IMR-90 (cell line): Measurements from ENCODE around the gene CAMTA1. TPM values are rescaled to one million over a fixed set of nuclear protein-coding genes. Genes with fewer than 3 reads are reported as not detected.

Source experiments
- ATAC-seq: fragments of 200-7000 bp; cut with Tn5 transposase; 2 replicates; pipeline ENCODE4 v1.9.1; 2020; ENCODE audit warnings: low read depth, mild to moderate bottlenecking, moderate library complexity
- BruUV-seq: library from RNA; stranded (reverse); fragments of 400-500 nt; replicated peaks from 2 replicates; lab custom pipeline; 2021; lab: Mats Ljungman, UMichigan
- CTCF ChIA-PET: fragments of 300-600 bp; formaldehyde crosslinking; extraction: SDS; loops from one replicate; lab custom pipeline; 2021; ENCODE audit warnings: antibody characterized with exemption; lab: Yijun Ruan, JAX
- POLR2A ChIA-PET: fragments of 300-600 bp; sonication (Branson Sonifier 250); formaldehyde crosslinking; loops from one replicate; lab custom pipeline; 2022; ENCODE audit warnings: antibody characterized with exemption; ENCODE audit not compliant: unreplicated experiment; lab: Charles Lee
- DNase-seq: peaks from one replicate; pipeline ENCODE4 v3.0.0; 2013
- H2AFZ ChIP-seq: replicated peaks from 2 replicates; pipeline ENCODE3; 2013; ENCODE audit warnings: low read length, mild to moderate bottlenecking; ENCODE audit not compliant: poor library complexity
- H2AK5ac ChIP-seq: 2 replicates; pipeline ENCODE4 v1.6.1; 2013; ENCODE audit warnings: low read depth, low read length, inconsistent platforms
- H2AK9ac ChIP-seq: replicated peaks from 2 replicates; pipeline ENCODE3; 2013; ENCODE audit warnings: mild to moderate bottlenecking, low read depth, low read length, moderate library complexity; ENCODE audit not compliant: poor library complexity
- H2BK120ac ChIP-seq: 2 replicates; pipeline ENCODE4 v1.6.1; 2013; ENCODE audit warnings: low read depth, low read length, inconsistent platforms
- H2BK15ac ChIP-seq: 3 replicates; pipeline ENCODE4 v1.6.1; 2013; ENCODE audit warnings: low read depth, low read length, inconsistent platforms
- H2BK20ac ChIP-seq: 2 replicates; pipeline ENCODE4 v1.6.1; 2013; ENCODE audit warnings: low read depth, mild to moderate bottlenecking, inconsistent platforms, low read length, moderate library complexity
- H2BK5ac ChIP-seq: 2 replicates; pipeline ENCODE4 v1.6.1; 2013; ENCODE audit warnings: mild to moderate bottlenecking, low read depth, low read length, inconsistent platforms; ENCODE audit not compliant: poor library complexity, severe bottlenecking
- H3K14ac ChIP-seq: replicated peaks from 2 replicates; pipeline ENCODE4 v1.6.1; 2013; ENCODE audit warnings: low read depth, low read length, inconsistent platforms
- H3K18ac ChIP-seq: 2 replicates; pipeline ENCODE4 v1.6.1; 2013; ENCODE audit warnings: low read depth, low read length, control low read depth
- H3K23ac ChIP-seq: 2 replicates; pipeline ENCODE4 v1.6.1; 2013; ENCODE audit warnings: low read depth, low read length, inconsistent platforms
- H3K27ac ChIP-seq: 2 replicates; pipeline ENCODE4 v1.5.1; 2013; ENCODE audit warnings: mild to moderate bottlenecking, control low read depth, low read length; ENCODE audit not compliant: insufficient read depth
- H3K27me3 ChIP-seq: 2 replicates; pipeline ENCODE4 v1.6.1; 2013; ENCODE audit warnings: low read length; ENCODE audit not compliant: control insufficient read depth, insufficient read depth
- H3K36me3 ChIP-seq: 2 replicates; pipeline ENCODE4 v1.6.1; 2013; ENCODE audit warnings: low read length, mixed read lengths; ENCODE audit not compliant: control insufficient read depth, insufficient read depth
- H3K4ac ChIP-seq: 2 replicates; pipeline ENCODE4 v1.6.1; 2013; ENCODE audit warnings: low read depth, low read length, inconsistent platforms
- H3K4me1 ChIP-seq: 2 replicates; pipeline ENCODE4 v1.6.1; 2013; ENCODE audit warnings: low read length, mixed read lengths; ENCODE audit not compliant: control insufficient read depth, insufficient read depth
- H3K4me2 ChIP-seq: 2 replicates; pipeline ENCODE4 v1.6.1; 2013; ENCODE audit warnings: low read depth, mild to moderate bottlenecking, control low read depth, low read length, moderate library complexity
- H3K4me3 ChIP-seq: 2 replicates; pipeline ENCODE4 v1.5.1; 2013; ENCODE audit warnings: low read depth, mild to moderate bottlenecking, control low read depth, low read length, moderate library complexity; ENCODE audit not compliant: insufficient read depth
- H3K56ac ChIP-seq: 2 replicates; pipeline ENCODE4 v1.6.1; 2013; ENCODE audit warnings: low read length, inconsistent platforms; ENCODE audit not compliant: insufficient read depth; ENCODE audit errors: extremely low read depth
- H3K79me1 ChIP-seq, 2 experiments: 2 replicates each; pipeline ENCODE4 v1.6.1; 2013; ENCODE audit warnings: low read length in 2 of 2, inconsistent platforms in 1 of 2, low read depth in 1 of 2
- H3K9ac ChIP-seq: 2 replicates; pipeline ENCODE4 v1.6.1; 2013; ENCODE audit warnings: low read depth, low read length, control low read depth
- H3K9me1 ChIP-seq: 2 replicates; pipeline ENCODE4 v1.6.1; 2013; ENCODE audit warnings: low read length, inconsistent platforms; ENCODE audit not compliant: insufficient read depth
- H3K9me3 ChIP-seq: 2 replicates; pipeline ENCODE4 v1.6.1; 2013; ENCODE audit warnings: low read length; ENCODE audit not compliant: control insufficient read depth, insufficient read depth
- H4K20me1 ChIP-seq: 2 replicates; pipeline ENCODE4 v1.6.1; 2013; ENCODE audit warnings: low read length, inconsistent platforms; ENCODE audit not compliant: insufficient read depth
- H4K5ac ChIP-seq: 2 replicates; pipeline ENCODE4 v1.6.1; 2013; ENCODE audit warnings: mild to moderate bottlenecking, low read depth, low read length, control low read depth
- H4K8ac ChIP-seq, 2 experiments: 2 replicates each; pipeline ENCODE4 v1.6.1; 2013; ENCODE audit warnings: low read depth in 2 of 2, low read length in 2 of 2, control low read depth in 1 of 2, inconsistent platforms in 1 of 2
- H4K91ac ChIP-seq: 2 replicates; pipeline ENCODE4 v1.6.1; 2013; ENCODE audit warnings: low read depth, low read length, inconsistent platforms; ENCODE audit not compliant: insufficient read depth
- CEBPB ChIP-seq: IDR thresholded peaks from 2 replicates; pipeline ENCODE4 v1.6.1; 2012; ENCODE audit warnings: low read depth, low read length, improper control_type of control experiment
- CHD1 ChIP-seq: IDR thresholded peaks from 2 replicates; pipeline ENCODE4 v1.6.1; 2012; ENCODE audit warnings: low read depth, low read length, improper control_type of control experiment
- FOS ChIP-seq: fragments of 150-350 bp; IDR thresholded peaks from 2 replicates; pipeline ENCODE4 v1.6.1; 2016; ENCODE audit warnings: low read depth, low read length
- MAFK ChIP-seq: IDR thresholded peaks from 2 replicates; pipeline ENCODE4 v1.6.1; 2012; ENCODE audit warnings: low read depth, low read length, improper control_type of control experiment
- MAZ ChIP-seq: IDR thresholded peaks from 2 replicates; pipeline ENCODE4 v1.6.1; 2012; ENCODE audit warnings: low read depth, mild to moderate bottlenecking, low read length, improper control_type of control experiment, moderate library complexity, borderline replicate concordance
- MXI1 ChIP-seq: IDR thresholded peaks from 2 replicates; pipeline ENCODE4 v1.6.1; 2012; ENCODE audit warnings: low read depth, mild to moderate bottlenecking, low read length, moderate library complexity, borderline replicate concordance
- NFE2L2 ChIP-seq: fragments of 150-350 bp; IDR thresholded peaks from 2 replicates; pipeline ENCODE4 v1.6.1; 2016; ENCODE audit warnings: low read depth, mild to moderate bottlenecking, low read length
- POLR2A ChIP-seq: IDR thresholded peaks from 2 replicates; pipeline ENCODE4 v1.6.1; 2012; ENCODE audit warnings: mild to moderate bottlenecking, low read depth, low read length
- RAD21 ChIP-seq: IDR thresholded peaks from 2 replicates; pipeline ENCODE4 v1.6.1; 2012; ENCODE audit warnings: low read length, improper control_type of control experiment
- RCOR1 ChIP-seq: IDR thresholded peaks from 2 replicates; pipeline ENCODE4 v1.6.1; 2012; ENCODE audit warnings: mild to moderate bottlenecking, low read length, improper control_type of control experiment; ENCODE audit not compliant: insufficient replicate concordance
- SMC3 ChIP-seq: fragments of 150-350 bp; IDR thresholded peaks from 2 replicates; pipeline ENCODE4 v1.6.1; 2016; ENCODE audit warnings: low read depth, mild to moderate bottlenecking, antibody characterized with exemption, low read length, moderate library complexity
- WGBS, 2 experiments: methylation state at CpG; one replicate each; pipeline versions ENCODE4 v1.1.5 to v1.1.7; 2013; ENCODE audit warnings: missing lambda C conversion rate in 2 of 2; ENCODE audit not compliant: insufficient read length in 1 of 2; ENCODE audit errors: extremely low coverage in 2 of 2; 5-methylcytosine and 5-hydroxymethylcytosine counted together
- dilution Hi-C: fragments of 300-500 bp; cut with HindIII; formaldehyde crosslinking; loops from one replicate; pipeline ENCODE4 v1.14.3; 2018; ENCODE audit warnings: low sequenced_read_pairs; ENCODE audit not compliant: unreplicated experiment
- in situ Hi-C: fragments of 300-500 bp; cut with MboI; formaldehyde crosslinking; loops from 3 replicates; pipeline ENCODE4 v1.14.3; 2019; ENCODE audit warnings: low sequenced_read_pairs, inconsistent platforms, mixed read lengths
- intact Hi-C: fragments of 100-400 bp; cut with micrococcal nuclease; formaldehyde crosslinking; loops from 2 replicates; pipeline ENCODE4 v1.10.0; 2022
- polyA plus RNA-seq, 3 experiments: library from polyadenylated mRNA; depleted of rRNA; stranded (reverse); fragments of >200 nt; gene quantifications; 2 replicates each; pipeline ENCODE4 v1.2.3, GENCODE V29; 2012; ENCODE audit warnings: low replicate concordance in 1 of 3
- total RNA-seq: library from RNA; depleted of rRNA; stranded (reverse); fragments of >200 nt; gene quantifications from 2 replicates; pipeline ENCODE4 v1.2.3, GENCODE V29; 2012
- TF ChIP-seq, protein P1 (sequence below): fragments of 150-350 bp; IDR thresholded peaks from 2 replicates; pipeline ENCODE4 v1.6.1; 2017; ENCODE audit warnings: mild to moderate bottlenecking, antibody characterized with exemption, low read length, low read depth
- TF ChIP-seq, protein P2 (sequence below): conservative IDR thresholded peaks from 2 replicates; pipeline ENCODE4 v1.5.1; 2012; ENCODE audit warnings: mild to moderate bottlenecking, low read depth, low read length, improper control_type of control experiment

The CAMTA1 gene
- total and polyA plus RNA-seq, 2 of the 4 experiments (the other 2 are of a cell fraction) = 35.5 to 74.3 TPM

DNA sequence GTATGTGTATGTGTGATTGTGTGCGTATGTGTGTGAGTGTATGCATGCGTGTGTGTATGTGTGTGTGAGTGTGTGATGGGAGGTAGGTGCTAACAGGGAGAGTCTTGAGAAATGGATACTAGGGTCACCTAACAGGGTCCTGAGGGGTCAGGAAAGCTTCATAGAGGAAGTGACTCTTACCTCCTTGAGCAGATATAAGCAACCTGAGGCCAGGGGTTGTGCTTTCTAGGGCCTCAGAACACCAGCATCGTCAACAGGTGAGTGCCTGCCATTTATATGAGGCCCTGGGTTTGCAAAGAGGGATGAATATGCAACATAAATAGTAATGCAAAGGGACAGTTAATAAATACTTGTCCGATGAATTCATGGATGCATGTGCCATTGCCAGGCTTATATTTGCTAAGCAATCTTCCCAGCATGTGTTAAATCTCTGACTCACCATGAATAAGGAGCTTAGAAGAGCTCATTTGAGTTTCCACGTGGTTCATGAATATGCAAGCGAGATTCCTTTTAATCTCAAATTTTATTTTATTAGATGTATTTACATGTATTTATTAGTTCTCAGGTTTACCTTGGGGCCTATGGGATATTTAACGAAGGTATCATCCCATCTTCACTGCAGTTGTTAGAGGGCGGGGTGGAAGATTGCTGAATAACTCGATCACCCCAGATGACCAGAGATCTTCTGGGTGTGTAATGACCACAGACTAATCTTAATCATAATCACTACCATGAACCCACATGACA lies 438.3 kb downstream of the CAMTA1 start (continued):
- peak; percentile 30; the same call in 1 of the 2 replicates for TF ChIP-seq RAD21
- no peak for TF ChIP-seq RCOR1

DNA sequence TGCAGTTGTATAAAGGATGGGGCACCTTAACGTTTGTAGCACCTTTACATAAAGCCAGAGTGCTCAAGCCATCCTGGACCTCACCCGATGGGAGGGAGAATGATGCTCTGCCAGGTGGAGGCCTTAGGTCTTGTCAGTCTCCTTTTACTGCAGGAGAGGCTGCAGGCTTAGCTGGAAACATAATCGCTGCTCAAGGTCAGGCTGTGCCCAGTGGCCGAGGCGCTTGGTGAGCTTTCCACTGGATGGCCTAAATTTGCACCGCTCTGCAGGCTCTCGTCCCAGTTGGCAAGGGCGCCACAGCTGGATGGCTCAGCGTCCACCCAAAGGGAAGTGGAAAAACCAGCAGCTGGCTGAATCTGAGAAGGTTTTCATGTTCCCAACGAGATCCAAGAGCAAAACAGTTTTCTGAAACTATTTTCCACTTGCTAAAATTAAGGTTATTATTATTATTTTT lies 438.9 kb downstream of the CAMTA1 start:
- BruUV-seq = no TSS peak
- in situ Hi-C loops = loop anchor here (10.0 to 25.0 kb wide), 2 partner anchors 429 to 512 kb away; partner anchors contain the start of gene DNAJC11
- Histone ChIP-seq H2AK9ac (peak overlapping the region; percentile 86), H3K4me2 (no peak overlapping the region), H3K9me1 (peaks cover 25% of the 10 kb centered on the region), H3K4me3 (no peak overlapping the region), H3K27me3 (no peaks in the 10 kb centered on the region), H4K5ac (peak overlapping the region; percentile 65; the same call in 1 of the 2 replicates), H4K8ac (peak overlapping the region; percentile 56 to 72), H3K79me1 (no peaks in the 10 kb centered on the region), H4K91ac (peak overlapping the region; percentile 84), H3K56ac (no peak overlapping the region), H2BK15ac (peak overlapping the region; percentile 92), H3K4me1 (peaks cover 9% of the 10 kb centered on the region), H3K14ac (peak overlapping the region; percentile 81), H3K36me3 (no peaks in the 10 kb centered on the region), H4K20me1 (no peaks in the 10 kb centered on the region), H3K23ac (peak overlapping the region; percentile 78), H2AK5ac (peak overlapping the region; percentile 92), H2BK20ac (peak overlapping the region; percentile 98), H3K18ac (peak overlapping the region; percentile 78), H2AFZ (peak overlapping the region; percentile 58), H2BK5ac (peak overlapping the region; percentile 85), H2BK120ac (peak overlapping the region; percentile 97), H3K4ac (peak overlapping the region; percentile 88), H3K27ac (peak overlapping the region; percentile 39; the same call in 1 of the 2 replicates), H3K9ac (no peak overlapping the region), H3K9me3 (no peaks in the 10 kb centered on the region; the same call in 1 of the 2 replicates)
- intact Hi-C loops = loop anchor here (5.0 kb wide), 1 partner anchor 73 kb away; no protein-coding TSS in a partner anchor
- CTCF ChIA-PET = no interaction called here
- DNase-seq (no peak), ATAC-seq (peak; percentile 15)
- dilution Hi-C loops = no loop called here
- 88% methylated on average over 3 of the region's 10 CpGs; no CpG with 5 or more reads in 1 of the 2 experiments for WGBS, 2 experiments
- POLR2A ChIA-PET = no interaction called here
- no peak for TF ChIP-seq MAZ
- no peak for TF ChIP-seq SMC3
- TF ChIP-seq RCOR1 = no peak
- no peak for TF ChIP-seq MXI1
- no peak for TF ChIP-seq CHD1
- TF ChIP-seq CEBPB = no peak
- no peak for TF ChIP-seq FOS
- no peak for TF ChIP-seq MAFK
- no peak for TF ChIP-seq RAD21
- TF ChIP-seq, protein P1, sequence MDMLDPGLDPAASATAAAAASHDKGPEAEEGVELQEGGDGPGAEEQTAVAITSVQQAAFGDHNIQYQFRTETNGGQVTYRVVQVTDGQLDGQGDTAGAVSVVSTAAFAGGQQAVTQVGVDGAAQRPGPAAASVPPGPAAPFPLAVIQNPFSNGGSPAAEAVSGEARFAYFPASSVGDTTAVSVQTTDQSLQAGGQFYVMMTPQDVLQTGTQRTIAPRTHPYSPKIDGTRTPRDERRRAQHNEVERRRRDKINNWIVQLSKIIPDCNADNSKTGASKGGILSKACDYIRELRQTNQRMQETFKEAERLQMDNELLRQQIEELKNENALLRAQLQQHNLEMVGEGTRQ = no peak
- no peak for TF ChIP-seq NFE2L2
- TF ChIP-seq, protein P2, sequence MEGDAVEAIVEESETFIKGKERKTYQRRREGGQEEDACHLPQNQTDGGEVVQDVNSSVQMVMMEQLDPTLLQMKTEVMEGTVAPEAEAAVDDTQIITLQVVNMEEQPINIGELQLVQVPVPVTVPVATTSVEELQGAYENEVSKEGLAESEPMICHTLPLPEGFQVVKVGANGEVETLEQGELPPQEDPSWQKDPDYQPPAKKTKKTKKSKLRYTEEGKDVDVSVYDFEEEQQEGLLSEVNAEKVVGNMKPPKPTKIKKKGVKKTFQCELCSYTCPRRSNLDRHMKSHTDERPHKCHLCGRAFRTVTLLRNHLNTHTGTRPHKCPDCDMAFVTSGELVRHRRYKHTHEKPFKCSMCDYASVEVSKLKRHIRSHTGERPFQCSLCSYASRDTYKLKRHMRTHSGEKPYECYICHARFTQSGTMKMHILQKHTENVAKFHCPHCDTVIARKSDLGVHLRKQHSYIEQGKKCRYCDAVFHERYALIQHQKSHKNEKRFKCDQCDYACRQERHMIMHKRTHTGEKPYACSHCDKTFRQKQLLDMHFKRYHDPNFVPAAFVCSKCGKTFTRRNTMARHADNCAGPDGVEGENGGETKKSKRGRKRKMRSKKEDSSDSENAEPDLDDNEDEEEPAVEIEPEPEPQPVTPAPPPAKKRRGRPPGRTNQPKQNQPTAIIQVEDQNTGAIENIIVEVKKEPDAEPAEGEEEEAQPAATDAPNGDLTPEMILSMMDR = no peak
- no peak for TF ChIP-seq POLR2A
